Heart left ventricle (tissue), 13 donors: ENCODE results near the gene FOXP2.

Experiments used
- POLR2A ChIP-seq, 2 donors: fragments of 450-650 bp; IDR thresholded peaks; one replicate each; pipeline ENCODE4 v1.6.1; 2017; ENCODE audit warnings: antibody characterized with exemption in 2 of 2, mild to moderate bottlenecking in 2 of 2, moderate library complexity in 2 of 2
- TF ChIP-seq, protein P1 (sequence below), 12 donors: fragments of 200-600 bp; sonication (generic) in 4 of 12; IDR thresholded peaks; one replicate each; pipeline versions ENCODE4 v1.5.0 to v1.8.0; 2018 to 2022; ENCODE audit warnings: antibody characterized with exemption in 12 of 12, mild to moderate bottlenecking in 5 of 12
- donor health status: ischemic (EF 13 %, LVEDD 7.1; RV severe dilation, severe dysfunction).
- donor health status: DM: no; HTN: yes; CAD: no.
- donor health status: DM: no; HTN: no; CAD: no.
- donor health status: ischemic (EF 25% LVEDD 6.9; RV normal size, moderate dysfunction).
- donor health status: ischemic (EF 25% LVEDD 5.7; RV mildly dilated, moderate dysfunction).
- donor health status: ischemic (EF 35%, LVEDD 5.7; RV mildly dilated, moderate dysfunction).
- donor health status: nonischemic (EF 11% LVEDD 7.7; RV severe dilation, severe dysfunction).
- donor health status: DM: yes; HTN: yes; CAD: no.
- donor health status: PGD.
- donor health status: ischemic (EF 29% LVEDD 5.4; RV normal size, mild dysfunction).
- donor health status: nonischemic (EF 23%, LVEDD 6.1; RV moderate dilation, normal function).

DNA sequence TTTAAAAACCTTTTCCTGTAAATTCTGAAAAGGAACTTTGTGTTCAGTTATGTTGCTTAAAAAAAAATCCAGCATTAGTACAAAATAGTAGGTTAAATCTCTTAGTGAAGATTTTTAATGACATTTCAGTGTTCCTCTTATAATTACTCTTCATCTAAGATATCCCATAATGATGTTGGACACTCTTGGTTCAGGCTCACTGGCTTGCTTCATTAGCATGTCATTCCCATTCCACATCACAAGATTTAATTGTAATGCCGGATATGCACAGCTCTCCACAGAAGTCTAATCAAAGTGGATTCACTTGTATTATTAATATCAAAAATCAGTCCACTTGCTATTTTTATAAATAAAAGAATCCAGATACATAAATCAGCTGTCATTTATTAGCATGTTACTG, 327.3 kb downstream of the FOXP2 start:
- TF ChIP-seq, protein P1, sequence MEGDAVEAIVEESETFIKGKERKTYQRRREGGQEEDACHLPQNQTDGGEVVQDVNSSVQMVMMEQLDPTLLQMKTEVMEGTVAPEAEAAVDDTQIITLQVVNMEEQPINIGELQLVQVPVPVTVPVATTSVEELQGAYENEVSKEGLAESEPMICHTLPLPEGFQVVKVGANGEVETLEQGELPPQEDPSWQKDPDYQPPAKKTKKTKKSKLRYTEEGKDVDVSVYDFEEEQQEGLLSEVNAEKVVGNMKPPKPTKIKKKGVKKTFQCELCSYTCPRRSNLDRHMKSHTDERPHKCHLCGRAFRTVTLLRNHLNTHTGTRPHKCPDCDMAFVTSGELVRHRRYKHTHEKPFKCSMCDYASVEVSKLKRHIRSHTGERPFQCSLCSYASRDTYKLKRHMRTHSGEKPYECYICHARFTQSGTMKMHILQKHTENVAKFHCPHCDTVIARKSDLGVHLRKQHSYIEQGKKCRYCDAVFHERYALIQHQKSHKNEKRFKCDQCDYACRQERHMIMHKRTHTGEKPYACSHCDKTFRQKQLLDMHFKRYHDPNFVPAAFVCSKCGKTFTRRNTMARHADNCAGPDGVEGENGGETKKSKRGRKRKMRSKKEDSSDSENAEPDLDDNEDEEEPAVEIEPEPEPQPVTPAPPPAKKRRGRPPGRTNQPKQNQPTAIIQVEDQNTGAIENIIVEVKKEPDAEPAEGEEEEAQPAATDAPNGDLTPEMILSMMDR (IDR thresholded peaks at IDR 0.05) = no peak
- no peak for TF ChIP-seq POLR2A (IDR thresholded peaks at IDR 0.05)
